GM12878 (cell line): ENCODE measurements around the gene IFI6. TPM values are rescaled to one million over a fixed set of nuclear protein-coding genes. Genes with fewer than 3 reads are reported as not detected.

ENCODE experiments used
- ATF2 ChIP-seq: IDR thresholded peaks from 2 replicates; pipeline ENCODE4 v1.6.1; 2012; ENCODE audit warnings: low read length, inconsistent platforms
- BMI1 ChIP-seq: fragments of 450-650 bp; IDR thresholded peaks from 2 replicates; pipeline ENCODE4 v1.6.1; 2016; ENCODE audit warnings: mild to moderate bottlenecking, moderate library complexity, borderline replicate concordance
- BRCA1 ChIP-seq: IDR thresholded peaks from 2 replicates; pipeline ENCODE4 v1.6.1; 2011; ENCODE audit warnings: low read depth, low read length, improper control_type of control experiment
- CBFB ChIP-seq: IDR thresholded peaks from 2 replicates; pipeline ENCODE4 v1.6.1; 2016; ENCODE audit warnings: antibody characterized with exemption, low read depth
- CHD2 ChIP-seq: IDR thresholded peaks from 2 replicates; pipeline ENCODE4 v1.6.1; 2011; ENCODE audit warnings: low read depth, low read length, improper control_type of control experiment, borderline replicate concordance
- CREM ChIP-seq: IDR thresholded peaks from 2 replicates; pipeline ENCODE4 v1.6.1; 2014; ENCODE audit warnings: antibody characterized with exemption, low read depth
- EED ChIP-seq: sonication (generic); IDR thresholded peaks from 2 replicates; pipeline ENCODE4 v1.6.1; 2016; ENCODE audit warnings: antibody characterized with exemption, low read depth
- EZH2 ChIP-seq: IDR thresholded peaks from 2 replicates; pipeline ENCODE4 v1.6.1; 2012; ENCODE audit warnings: low read depth, mild to moderate bottlenecking, control low read depth, inconsistent platforms, low read length, borderline replicate concordance; ENCODE audit not compliant: control insufficient read depth
- FOXK2 ChIP-seq: fragments of 450-650 bp; IDR thresholded peaks from 2 replicates; pipeline ENCODE4 v1.6.1; 2017; ENCODE audit warnings: mild to moderate bottlenecking, moderate library complexity
- IKZF2 ChIP-seq, 2 experiments: fragments of 450-650 bp; IDR thresholded peaks; 2 replicates each; pipeline ENCODE4 v1.6.1; 2017; ENCODE audit warnings: mild to moderate bottlenecking in 2 of 2, moderate library complexity in 2 of 2
- IRF5 ChIP-seq: fragments of 450-650 bp; IDR thresholded peaks from 2 replicates; pipeline ENCODE4 v1.6.1; 2017; ENCODE audit warnings: borderline replicate concordance
- LARP7 ChIP-seq: fragments of 450-650 bp; IDR thresholded peaks from 2 replicates; pipeline ENCODE4 v1.6.1; 2017; ENCODE audit warnings: mild to moderate bottlenecking
- MEF2A ChIP-seq: IDR thresholded peaks from 2 replicates; pipeline ENCODE4 v1.6.1; 2011; ENCODE audit warnings: low read depth, mild to moderate bottlenecking, low read length, moderate library complexity; ENCODE audit not compliant: insufficient read depth
- NR2C1 ChIP-seq: fragments of 450-650 bp; IDR thresholded peaks from 2 replicates; pipeline ENCODE4 v1.6.1; 2017; ENCODE audit warnings: antibody characterized with exemption, mild to moderate bottlenecking, moderate library complexity
- PAX5 ChIP-seq: IDR thresholded peaks from 2 replicates; pipeline ENCODE4 v1.6.1; 2011; ENCODE audit warnings: low read depth, low read length, borderline replicate concordance
- RAD21 ChIP-seq: IDR thresholded peaks from 2 replicates; pipeline ENCODE4 v1.6.1; 2011; ENCODE audit warnings: mild to moderate bottlenecking, low read depth, low read length, moderate library complexity; ENCODE audit not compliant: insufficient read depth
- RFX5 ChIP-seq: IDR thresholded peaks from 2 replicates; pipeline ENCODE4 v1.6.1; 2011; ENCODE audit warnings: low read depth, low read length, improper control_type of control experiment
- SMAD1 ChIP-seq: fragments of 450-650 bp; IDR thresholded peaks from 2 replicates; pipeline ENCODE4 v1.6.1; 2018; ENCODE audit warnings: mild to moderate bottlenecking, low read depth; ENCODE audit not compliant: partially characterized antibody
- TCF3 ChIP-seq: IDR thresholded peaks from 2 replicates; pipeline ENCODE4 v1.6.1; 2012; ENCODE audit warnings: low read depth, mild to moderate bottlenecking, low read length, borderline replicate concordance; ENCODE audit not compliant: insufficient read depth
- ZBED1 ChIP-seq: IDR thresholded peaks from 2 replicates; pipeline ENCODE4 v1.6.1; 2016; ENCODE audit warnings: borderline replicate concordance
- ZNF622 ChIP-seq: fragments of 450-650 bp; IDR thresholded peaks from 2 replicates; pipeline ENCODE4 v1.6.1; 2017; ENCODE audit warnings: mild to moderate bottlenecking, inconsistent platforms
- polyA plus RNA-seq, 11 experiments: library from polyadenylated mRNA; depleted of rRNA in 4 of 11; unstranded in 6 of 11; stranded (reverse) in 5 of 11; fragments of >200 nt; fragmentation: Nextera tagmentation in 4 of 11; fragmentation: Illumina TruSeq in 1 of 11; extraction: Ambion mirVana in 4 of 11; extraction: Trizol in 1 of 11; gene quantifications; 1 replicate in 1 of 11; 2 replicates in 10 of 11; pipeline versions ENCODE4 v1.2.1 to v1.2.3, GENCODE V29; 2011 to 2016; ENCODE audit warnings: inconsistent platforms in 2 of 11, missing spikeins in 2 of 11, low read depth in 1 of 11
- total RNA-seq, 4 experiments: library from RNA; depleted of rRNA in 3 of 4; stranded (reverse); fragments of >200 nt in 3 of 4; fragmentation: Illumina TruSeq in 1 of 4; extraction: Trizol in 1 of 4; gene quantifications; 2 replicates each; pipeline versions ENCODE4 v1.2.1 to v1.2.3, GENCODE V29; 2013 to 2021
- TF ChIP-seq, protein P1 (sequence below): fragments of 450-650 bp; formaldehyde crosslinking; IDR thresholded peaks from 2 replicates; pipeline ENCODE4 v1.4.0; 2020; ENCODE audit warnings: mild to moderate bottlenecking, moderate library complexity
- TF ChIP-seq, protein P2 (sequence below): fragments of 450-650 bp; conservative IDR thresholded peaks from 2 replicates; pipeline ENCODE4 v1.6.1; 2017; ENCODE audit warnings: mild to moderate bottlenecking, moderate library complexity

IFI6 gene
- total and polyA plus RNA-seq, 10 of the 15 experiments (the other 5 are each of a cell fraction or from before 2014, with no cell fraction given): 5.6 to 123 (median 69.0) TPM

DNA sequence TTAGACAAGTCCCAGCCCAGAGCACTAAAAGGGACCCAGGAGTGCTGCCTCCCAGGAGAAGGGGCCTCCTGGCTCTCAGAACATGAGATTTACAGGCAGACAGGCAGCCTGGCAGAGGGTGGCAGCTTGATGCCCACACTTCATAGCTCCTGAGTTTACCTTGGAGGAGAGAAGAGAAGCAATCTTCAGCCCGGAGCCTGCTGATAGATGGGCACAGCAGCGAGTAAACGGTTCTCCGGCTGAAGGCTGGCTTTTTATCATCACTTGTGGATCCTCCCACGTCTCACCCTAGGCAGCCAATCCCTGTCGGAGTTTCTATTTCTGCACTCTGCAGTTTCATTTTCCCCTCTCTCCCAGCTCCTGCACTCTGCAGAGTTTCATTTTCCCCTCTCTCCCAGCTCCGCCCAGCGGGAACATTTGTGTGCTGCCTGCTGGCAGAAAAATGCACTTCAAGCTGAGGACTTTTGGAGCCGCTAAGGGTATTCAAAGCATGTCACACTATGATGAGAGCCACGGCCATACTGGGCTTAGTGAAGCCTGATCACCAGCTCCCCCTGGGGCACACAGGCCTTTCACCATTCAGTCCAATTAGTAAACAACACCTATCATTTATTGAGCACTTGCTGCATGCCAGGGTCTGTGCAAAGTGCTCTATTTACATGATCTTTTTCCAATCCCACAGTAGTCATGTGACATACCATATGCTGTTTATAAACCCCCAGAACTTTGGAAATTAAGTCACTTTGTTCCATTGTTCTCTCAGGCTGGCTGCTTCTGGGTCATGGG lies at the start of gene IFI6 (continued):
- TF ChIP-seq CBFB (no peak), ZNF622 (no peak), CREM (no peak), LARP7 (peak; percentile 57; the same call in 1 of the 2 replicates), IKZF2 (IDR thresholded peaks at IDR 0.05) (peak; percentile 90), BRCA1 (no peak), TCF3 (0 out of 2 replicates have a peak, but pooled peaks have one; percentile 15), SMAD1 (no peak), NR2C1 (no peak), IRF5 (no peak), RFX5 (no peak), EED (peak; percentile 88), FOXK2 (peak; percentile 46; the same call in 1 of the 2 replicates), ZBED1 (no peak), RAD21 (no peak), CHD2 (no peak), PAX5 (no peak), ATF2 (no peak), BMI1 (no peak), MEF2A (no peak), EZH2 (no peak)
- TF ChIP-seq, protein P1, sequence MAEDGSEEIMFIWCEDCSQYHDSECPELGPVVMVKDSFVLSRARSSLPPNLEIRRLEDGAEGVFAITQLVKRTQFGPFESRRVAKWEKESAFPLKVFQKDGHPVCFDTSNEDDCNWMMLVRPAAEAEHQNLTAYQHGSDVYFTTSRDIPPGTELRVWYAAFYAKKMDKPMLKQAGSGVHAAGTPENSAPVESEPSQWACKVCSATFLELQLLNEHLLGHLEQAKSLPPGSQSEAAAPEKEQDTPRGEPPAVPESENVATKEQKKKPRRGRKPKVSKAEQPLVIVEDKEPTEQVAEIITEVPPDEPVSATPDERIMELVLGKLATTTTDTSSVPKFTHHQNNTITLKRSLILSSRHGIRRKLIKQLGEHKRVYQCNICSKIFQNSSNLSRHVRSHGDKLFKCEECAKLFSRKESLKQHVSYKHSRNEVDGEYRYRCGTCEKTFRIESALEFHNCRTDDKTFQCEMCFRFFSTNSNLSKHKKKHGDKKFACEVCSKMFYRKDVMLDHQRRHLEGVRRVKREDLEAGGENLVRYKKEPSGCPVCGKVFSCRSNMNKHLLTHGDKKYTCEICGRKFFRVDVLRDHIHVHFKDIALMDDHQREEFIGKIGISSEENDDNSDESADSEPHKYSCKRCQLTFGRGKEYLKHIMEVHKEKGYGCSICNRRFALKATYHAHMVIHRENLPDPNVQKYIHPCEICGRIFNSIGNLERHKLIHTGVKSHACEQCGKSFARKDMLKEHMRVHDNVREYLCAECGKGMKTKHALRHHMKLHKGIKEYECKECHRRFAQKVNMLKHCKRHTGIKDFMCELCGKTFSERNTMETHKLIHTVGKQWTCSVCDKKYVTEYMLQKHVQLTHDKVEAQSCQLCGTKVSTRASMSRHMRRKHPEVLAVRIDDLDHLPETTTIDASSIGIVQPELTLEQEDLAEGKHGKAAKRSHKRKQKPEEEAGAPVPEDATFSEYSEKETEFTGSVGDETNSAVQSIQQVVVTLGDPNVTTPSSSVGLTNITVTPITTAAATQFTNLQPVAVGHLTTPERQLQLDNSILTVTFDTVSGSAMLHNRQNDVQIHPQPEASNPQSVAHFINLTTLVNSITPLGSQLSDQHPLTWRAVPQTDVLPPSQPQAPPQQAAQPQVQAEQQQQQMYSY: no peak
- TF ChIP-seq, protein P2, sequence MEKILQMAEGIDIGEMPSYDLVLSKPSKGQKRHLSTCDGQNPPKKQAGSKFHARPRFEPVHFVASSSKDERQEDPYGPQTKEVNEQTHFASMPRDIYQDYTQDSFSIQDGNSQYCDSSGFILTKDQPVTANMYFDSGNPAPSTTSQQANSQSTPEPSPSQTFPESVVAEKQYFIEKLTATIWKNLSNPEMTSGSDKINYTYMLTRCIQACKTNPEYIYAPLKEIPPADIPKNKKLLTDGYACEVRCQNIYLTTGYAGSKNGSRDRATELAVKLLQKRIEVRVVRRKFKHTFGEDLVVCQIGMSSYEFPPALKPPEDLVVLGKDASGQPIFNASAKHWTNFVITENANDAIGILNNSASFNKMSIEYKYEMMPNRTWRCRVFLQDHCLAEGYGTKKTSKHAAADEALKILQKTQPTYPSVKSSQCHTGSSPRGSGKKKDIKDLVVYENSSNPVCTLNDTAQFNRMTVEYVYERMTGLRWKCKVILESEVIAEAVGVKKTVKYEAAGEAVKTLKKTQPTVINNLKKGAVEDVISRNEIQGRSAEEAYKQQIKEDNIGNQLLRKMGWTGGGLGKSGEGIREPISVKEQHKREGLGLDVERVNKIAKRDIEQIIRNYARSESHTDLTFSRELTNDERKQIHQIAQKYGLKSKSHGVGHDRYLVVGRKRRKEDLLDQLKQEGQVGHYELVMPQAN: 0 out of 2 replicates have a peak, but pooled peaks have one; percentile 21
